HG03095 (cell line): ENCODE data around the gene TLE1.
"Not testable (repeated sequence)": the region's sequence is repeated elsewhere in the genome, so short reads cannot be mapped to it uniquely, and the experiment has no call there.

Experiments
- ATAC-seq: cut with Tn5 transposase; IDR thresholded peaks from one replicate; pipeline ENCODE4 v1.9.1; 2021; ENCODE audit warnings: moderate library complexity; ENCODE audit not compliant: unreplicated experiment

The TLE1 gene

GRCh38 chr9:81653240-81653639, 36.1 kb downstream of the TLE1 start:
- no peak for ATAC-seq

- no peak for ATAC-seq
These were observed 37.2 kb downstream of the TLE1 start for GRCh38 chr9:81652058-81652687.

DNA sequence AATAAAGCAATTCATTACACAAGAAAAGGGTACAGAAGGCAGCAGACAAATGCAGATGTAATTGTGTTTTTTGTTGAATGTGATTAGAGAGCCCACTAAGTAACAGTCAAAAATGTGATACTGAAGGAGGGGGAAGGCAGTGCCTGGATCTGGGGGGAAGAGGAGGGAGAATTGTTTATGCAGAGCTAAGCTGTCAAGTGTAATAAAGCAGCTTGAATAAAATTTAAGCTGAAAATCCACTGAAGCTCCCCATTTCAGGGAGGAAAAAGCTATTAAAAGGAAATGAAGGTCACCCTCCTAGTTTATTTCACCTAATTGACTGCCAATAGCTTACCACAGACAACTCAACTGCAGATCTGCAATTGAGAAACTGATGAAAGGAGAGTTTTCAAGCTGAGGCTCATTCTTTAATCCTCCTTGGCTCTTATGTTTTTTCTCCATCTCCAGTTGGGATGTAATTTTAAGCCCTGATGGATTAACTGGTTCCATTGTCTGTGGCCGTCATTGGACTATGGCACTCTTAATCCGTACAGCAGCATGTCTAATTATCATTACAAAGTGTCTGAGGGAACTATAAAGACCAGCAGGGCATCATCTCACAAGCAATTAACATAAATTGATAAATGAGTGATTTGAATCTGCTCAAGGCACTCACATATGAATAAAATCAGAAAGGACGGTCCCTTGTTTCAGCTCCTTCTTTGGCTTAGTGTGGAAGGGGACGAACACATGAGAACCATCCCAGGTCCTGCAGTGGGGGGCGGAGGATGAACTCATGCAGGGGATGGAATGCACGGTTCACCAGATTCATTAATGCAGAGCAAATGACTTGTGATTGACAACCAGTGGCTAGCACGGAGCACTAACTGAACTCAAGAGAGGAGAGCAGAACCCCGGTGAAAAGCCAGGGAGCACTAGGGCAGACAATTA, 38.5 kb downstream of the TLE1 start:
- no peak for ATAC-seq

GRCh38 chr9:81649475-81650240, 39.7 kb downstream of the TLE1 start:
- no peak for ATAC-seq

DNA sequence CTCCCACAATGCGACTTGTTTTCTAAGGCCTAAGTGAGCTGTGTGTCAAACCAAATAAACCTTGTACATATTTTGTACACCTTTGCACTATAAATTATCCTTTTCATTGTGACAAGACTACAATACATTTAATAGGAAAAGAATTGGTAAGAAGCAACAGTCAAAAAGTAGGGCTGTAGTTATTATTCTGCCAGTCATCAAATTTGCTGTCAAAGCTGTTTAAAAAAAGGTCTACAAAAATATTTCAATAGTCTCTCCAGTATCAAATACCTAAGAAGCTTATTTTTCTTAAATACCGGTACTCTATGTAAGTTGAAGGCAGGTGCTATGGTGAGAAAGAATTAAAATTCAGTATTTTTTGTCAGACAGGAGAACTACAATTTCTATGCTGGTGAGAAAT, 40.5 kb downstream of the TLE1 start:
- ATAC-seq = no peak

- no peak for ATAC-seq
These were observed 43.0 kb downstream of the TLE1 start for GRCh38 chr9:81646337-81646736.

GRCh38 chr9:81644513-81644912, 44.8 kb downstream of the TLE1 start:
- ATAC-seq = not testable (repeated sequence)

DNA sequence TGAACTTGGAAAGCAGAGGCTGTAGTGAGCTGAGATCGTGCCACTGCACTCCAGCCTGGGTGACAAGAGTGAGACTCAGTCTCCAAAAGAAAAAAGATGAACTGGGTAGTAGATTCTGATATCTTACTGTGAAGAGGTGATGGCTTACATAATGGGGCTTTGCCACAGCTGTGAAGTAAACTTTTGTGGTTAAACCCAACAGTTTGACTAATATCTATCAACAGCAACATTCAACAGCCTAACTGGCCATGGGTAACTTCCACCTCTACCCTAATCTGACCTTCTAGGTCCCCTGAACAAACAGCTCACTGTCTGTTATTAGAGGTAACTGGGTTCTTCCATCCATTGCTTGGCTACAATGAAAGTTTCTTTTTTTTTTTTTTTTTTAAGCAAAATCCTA, 52.1 kb downstream of the TLE1 start:
- ATAC-seq = no peak

DNA sequence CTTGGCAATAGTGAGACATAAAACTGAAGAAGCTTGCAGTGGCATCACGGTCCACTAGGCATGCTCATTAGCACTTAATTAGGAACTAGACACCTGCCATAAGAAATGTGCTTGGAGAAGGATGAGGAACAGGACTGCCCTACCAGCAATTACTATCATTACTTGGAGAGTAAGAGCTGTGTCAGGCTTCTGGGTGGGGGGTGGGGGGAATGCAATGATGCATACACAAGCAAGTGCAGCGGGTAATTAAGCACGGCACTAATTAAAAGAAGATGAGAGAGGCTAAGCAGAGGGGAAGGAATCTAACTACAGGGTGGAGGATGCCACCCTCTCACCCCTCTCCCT, 53.1 kb downstream of the TLE1 start:
- no peak for ATAC-seq

DNA sequence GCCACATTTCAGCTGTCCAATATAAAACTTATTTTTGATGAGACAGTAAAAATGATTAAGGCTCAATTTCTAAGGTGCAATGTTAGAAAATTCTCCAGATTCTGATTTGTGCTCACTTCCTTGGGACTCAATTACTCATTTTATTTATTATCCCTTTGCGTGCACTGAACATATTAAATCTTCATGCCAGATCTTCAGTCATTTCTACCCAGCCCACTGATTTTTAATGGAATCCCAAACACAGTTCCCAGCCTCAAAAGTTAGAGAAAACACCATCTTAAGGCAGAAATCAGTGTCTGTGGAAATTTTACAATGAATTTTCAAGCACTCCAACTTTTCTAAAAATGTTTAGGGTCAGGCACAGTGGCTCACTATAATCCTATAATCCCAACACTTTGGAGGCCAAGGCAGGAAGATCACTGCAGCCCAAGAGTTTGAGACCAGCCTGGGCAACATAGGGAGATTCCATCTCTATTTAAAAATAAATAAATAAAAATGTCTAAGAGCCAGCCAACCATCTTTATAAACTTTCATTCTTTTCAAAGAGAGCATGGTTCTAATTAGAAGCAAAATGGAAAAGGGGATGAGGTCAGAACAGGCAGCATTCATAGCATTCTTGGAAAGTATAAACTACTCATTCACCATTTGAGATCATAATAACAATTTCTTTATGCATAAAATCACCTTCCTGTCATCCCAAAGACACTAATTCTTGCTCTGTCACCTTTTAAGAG, 53.7 kb downstream of the TLE1 start:
- ATAC-seq = no peak

- ATAC-seq = no peak
These were observed 54.3 kb downstream of the TLE1 start for GRCh38 chr9:81634915-81635516.

GRCh38 chr9:81633952-81634854, 55.1 kb downstream of the TLE1 start:
- ATAC-seq = no peak

- ATAC-seq = no peak
These were observed 56.7 kb downstream of the TLE1 start for GRCh38 chr9:81632599-81632998.

GRCh38 chr9:81631218-81631745, 58.1 kb downstream of the TLE1 start:
- no peak for ATAC-seq

DNA sequence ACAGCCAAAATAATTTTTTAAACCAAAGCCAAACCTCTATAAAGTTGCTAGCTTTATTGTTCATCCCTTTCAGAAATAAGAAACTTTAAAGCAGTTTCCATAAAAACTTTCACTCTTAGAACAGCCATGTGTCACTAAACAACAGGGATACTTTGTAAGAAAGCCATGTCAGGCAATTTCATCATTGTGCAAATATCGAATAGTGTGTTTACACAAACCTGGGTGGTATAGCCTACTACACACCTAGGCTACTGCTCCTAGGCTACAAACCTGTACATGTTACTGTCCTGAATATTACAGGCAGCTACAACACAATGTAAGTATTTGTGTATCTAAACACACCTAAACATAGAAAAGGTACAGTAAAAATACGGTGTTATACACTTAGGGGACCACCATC, 59.9 kb downstream of the TLE1 start:
- ATAC-seq = no peak

DNA sequence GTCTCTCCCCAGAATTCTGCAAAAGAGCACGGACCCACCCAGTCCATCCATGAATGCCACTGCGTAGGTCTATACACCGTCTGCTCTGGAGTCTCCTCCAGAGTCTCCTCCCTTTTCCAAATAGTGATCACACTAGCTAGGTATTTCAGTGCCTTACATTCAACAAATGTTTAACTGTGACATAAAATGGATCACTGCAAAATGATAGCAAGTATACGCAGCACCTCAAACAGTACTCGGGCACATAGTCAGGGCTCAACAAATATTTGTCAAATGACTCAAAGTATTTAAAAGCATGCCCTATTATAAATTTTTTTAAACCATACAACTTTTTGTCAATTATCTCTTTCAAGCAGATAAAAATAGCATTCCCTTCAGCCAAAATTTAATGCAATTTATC, 60.5 kb downstream of the TLE1 start:
- no peak for ATAC-seq

DNA sequence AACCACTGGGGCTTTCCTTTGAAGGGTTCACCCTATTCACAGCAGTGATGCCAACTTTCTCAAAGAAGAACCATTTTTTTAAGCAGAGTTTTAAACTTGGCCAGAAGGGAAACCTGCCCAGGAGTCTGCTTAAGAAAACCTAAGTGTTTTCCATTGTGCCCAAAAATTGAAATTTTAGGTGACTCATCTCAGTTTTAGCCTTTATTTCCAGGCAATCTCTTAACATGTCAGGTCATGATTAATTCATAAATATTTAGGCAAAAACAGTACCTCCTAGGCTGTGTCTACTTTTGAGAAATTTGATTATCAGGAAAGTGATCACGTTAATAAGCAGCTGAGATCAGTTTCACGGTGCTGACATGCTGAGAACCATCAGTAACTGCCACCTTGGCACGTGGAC, 61.9 kb downstream of the TLE1 start:
- ATAC-seq = no peak

- ATAC-seq = no peak
These were observed 62.8 kb downstream of the TLE1 start for GRCh38 chr9:81626511-81626910.

GRCh38 chr9:81625969-81626368, 63.4 kb downstream of the TLE1 start:
- ATAC-seq = no peak
